Measurements from ENCODE around the gene MTFR1L. TPM values are rescaled to one million over a fixed set of nuclear protein-coding genes. Genes with fewer than 3 reads are reported as not detected.
A peak's percentile ranks its signal among the peaks of the same experiment; 100 is the strongest.

The MTFR1L gene
- total and polyA plus RNA-seq, 9 of the 15 experiments (the other 6 are each of a cell fraction or from before 2014, with no cell fraction given), result 41.4 to 98.5 (median 53.7) TPM

GRCh38 chr1:25800703-25801377 is 18.9 kb upstream of the MTFR1L start (continued):
- TF ChIP-seq ZFP91 (CRISPR knock-in tag; IDR thresholded peaks at IDR 0.05) (peak; percentile 55; the same call in 1 of the 2 replicates), SMARCA5 (IDR thresholded peaks at IDR 0.05) (no peak), MEF2D (tag; conservative IDR thresholded peaks at IDR 0.05; ENCODE audit: low read depth) (no peak), ZNF639 (CRISPR knock-in tag; conservative IDR thresholded peaks at IDR 0.05 in 1 of 2, IDR thresholded peaks at IDR 0.05 in 1 of 2) (no peak), ZC3H8 (IDR thresholded peaks at IDR 0.05) (no peak), ARID3B (CRISPR knock-in tag; IDR thresholded peaks at IDR 0.05; ENCODE audit: borderline replicate concordance) (0 out of 2 replicates have a peak, but pooled peaks have one; percentile 9), ZNF253 (CRISPR knock-in tag; conservative IDR thresholded peaks at IDR 0.05) (no peak), RBFOX2 (IDR thresholded peaks at IDR 0.05; ENCODE audit: low read depth, low read length) (0 out of 2 replicates have a peak, but pooled peaks have one; percentile 33), MXI1 (IDR thresholded peaks at IDR 0.05; ENCODE audit: low read depth, low read length) (no peak), ZNF766 (CRISPR knock-in tag; conservative IDR thresholded peaks at IDR 0.05) (no peak), ARHGAP35 (IDR thresholded peaks at IDR 0.05; ENCODE audit: partially characterized antibody) (no peak), FOXK1 (CRISPR knock-in tag; IDR thresholded peaks at IDR 0.05; ENCODE audit: borderline replicate concordance) (no peak), TAF9B (IDR thresholded peaks at IDR 0.05; ENCODE audit: partially characterized antibody) (no peak), NR2C1 (IDR thresholded peaks at IDR 0.05) (no peak), NR2C1 (tag; IDR thresholded peaks at IDR 0.05) (no peak), PHB2 (IDR thresholded peaks at IDR 0.05; ENCODE audit: low read depth) (no peak), ZNF75A (CRISPR knock-in tag; IDR thresholded peaks at IDR 0.05) (no peak), CBX2 (IDR thresholded peaks at IDR 0.05; ENCODE audit: insufficient read depth, low read length, poor library complexity, severe bottlenecking) (no peak), ZNF12 (CRISPR knock-in tag; IDR thresholded peaks at IDR 0.05) (no peak), POLR2B (IDR thresholded peaks at IDR 0.05; ENCODE audit: low read depth, partially characterized antibody) (no peak), ELF1 (tag; IDR thresholded peaks at IDR 0.05) (no peak), ZNF445 (CRISPR knock-in tag; IDR thresholded peaks at IDR 0.05; ENCODE audit: low read depth) (no peak), ZBTB33 (CRISPR knock-in tag; IDR thresholded peaks at IDR 0.05) (peak; percentile 75)
